HEK293 (cell line): Measurements from ENCODE around the gene CASD1.

Experiments
- BCL11A ChIP-seq: fragments of 450-650 bp; formaldehyde crosslinking; IDR thresholded peaks from 2 replicates; pipeline ENCODE4 v1.5.1; 2016; ENCODE audit warnings: low read depth, missing biosample characterization, missing genetic modification characterization
- ELK4 ChIP-seq: IDR thresholded peaks from 2 replicates; pipeline ENCODE4 v1.6.1; 2011; ENCODE audit warnings: mild to moderate bottlenecking, low read depth, low read length, borderline replicate concordance
- GLIS2 ChIP-seq: fragments of 450-650 bp; formaldehyde crosslinking; IDR thresholded peaks from 2 replicates; pipeline ENCODE4 v1.5.1; 2016; ENCODE audit warnings: missing biosample characterization, missing genetic modification characterization
- HOXA7 ChIP-seq: sonication (generic); formaldehyde crosslinking; IDR thresholded peaks from 2 replicates; pipeline ENCODE4 v1.8.1; 2022; ENCODE audit warnings: missing genetic modification reagents, borderline replicate concordance
- INSM2 ChIP-seq: fragments of 450-650 bp; formaldehyde crosslinking; IDR thresholded peaks from 2 replicates; pipeline ENCODE4 v1.5.1; 2016; ENCODE audit warnings: missing biosample characterization, missing genetic modification characterization
- KLF1 ChIP-seq: fragments of 450-650 bp; formaldehyde crosslinking; IDR thresholded peaks from 2 replicates; pipeline ENCODE4 v1.5.1; 2016; ENCODE audit warnings: missing biosample characterization, missing genetic modification characterization
- OSR2 ChIP-seq: fragments of 450-650 bp; formaldehyde crosslinking; IDR thresholded peaks from 2 replicates; pipeline ENCODE4 v1.5.1; 2016; ENCODE audit warnings: missing biosample characterization, missing genetic modification characterization
- OVOL3 ChIP-seq: fragments of 450-650 bp; formaldehyde crosslinking; IDR thresholded peaks from 2 replicates; pipeline ENCODE4 v1.5.1; 2016; ENCODE audit warnings: missing biosample characterization, missing genetic modification characterization
- PRDM1 ChIP-seq: fragments of 450-650 bp; formaldehyde crosslinking; IDR thresholded peaks from 2 replicates; pipeline ENCODE4; 2016; ENCODE audit warnings: missing biosample characterization, missing genetic modification characterization
- PRDM10 ChIP-seq: fragments of 450-650 bp; formaldehyde crosslinking; IDR thresholded peaks from 2 replicates; pipeline ENCODE4 v1.5.1; 2016; ENCODE audit warnings: missing biosample characterization, missing genetic modification characterization
- PRDM4 ChIP-seq: fragments of 450-650 bp; formaldehyde crosslinking; IDR thresholded peaks from 2 replicates; pipeline ENCODE4 v1.5.1; 2017; ENCODE audit warnings: missing biosample characterization, missing genetic modification characterization
- SP7 ChIP-seq: fragments of 450-650 bp; formaldehyde crosslinking; IDR thresholded peaks from 2 replicates; pipeline ENCODE4 v1.5.1; 2016; ENCODE audit warnings: missing biosample characterization, missing genetic modification characterization
- YY2 ChIP-seq: fragments of 450-650 bp; formaldehyde crosslinking; IDR thresholded peaks from 2 replicates; pipeline ENCODE4 v1.5.1; 2016; ENCODE audit warnings: missing biosample characterization, missing genetic modification characterization
- ZEB2 ChIP-seq: fragments of 450-650 bp; formaldehyde crosslinking; IDR thresholded peaks from 2 replicates; pipeline ENCODE4 v1.5.1; 2016; ENCODE audit warnings: missing biosample characterization, missing genetic modification characterization
- ZFP37 ChIP-seq: fragments of 450-650 bp; formaldehyde crosslinking; IDR thresholded peaks from 2 replicates; pipeline ENCODE4 v1.5.1; 2016; ENCODE audit warnings: missing biosample characterization, missing genetic modification characterization
- ZNF140 ChIP-seq: fragments of 450-650 bp; formaldehyde crosslinking; IDR thresholded peaks from 2 replicates; pipeline ENCODE4 v1.5.1; 2016; ENCODE audit warnings: missing biosample characterization, missing genetic modification characterization
- ZNF155 ChIP-seq: fragments of 450-650 bp; formaldehyde crosslinking; IDR thresholded peaks from 2 replicates; pipeline ENCODE4 v1.5.1; 2016; ENCODE audit warnings: missing biosample characterization, missing genetic modification characterization
- ZNF16 ChIP-seq: fragments of 450-650 bp; formaldehyde crosslinking; IDR thresholded peaks from 2 replicates; pipeline ENCODE4 v1.5.1; 2016; ENCODE audit warnings: low read depth, missing biosample characterization, missing genetic modification characterization
- ZNF174 ChIP-seq: fragments of 450-650 bp; formaldehyde crosslinking; IDR thresholded peaks from 2 replicates; pipeline ENCODE4 v1.5.0; 2017; ENCODE audit warnings: missing biosample characterization, mild to moderate bottlenecking, missing genetic modification characterization
- ZNF18 ChIP-seq: fragments of 450-650 bp; formaldehyde crosslinking; IDR thresholded peaks from 2 replicates; pipeline ENCODE4 v1.5.1; 2016; ENCODE audit warnings: missing biosample characterization, missing genetic modification characterization
- ZNF248 ChIP-seq: fragments of 450-650 bp; formaldehyde crosslinking; IDR thresholded peaks from 2 replicates; pipeline ENCODE4 v1.5.1; 2017; ENCODE audit warnings: missing biosample characterization, missing genetic modification characterization
- ZNF341 ChIP-seq: fragments of 450-650 bp; formaldehyde crosslinking; IDR thresholded peaks from 2 replicates; pipeline ENCODE4; 2016; ENCODE audit warnings: low read depth, missing biosample characterization, missing genetic modification characterization
- ZNF423 ChIP-seq: fragments of 450-650 bp; formaldehyde crosslinking; IDR thresholded peaks from 2 replicates; pipeline ENCODE4 v1.5.1; 2016; ENCODE audit warnings: missing biosample characterization, missing genetic modification characterization
- ZNF433 ChIP-seq: fragments of 450-650 bp; formaldehyde crosslinking; IDR thresholded peaks from 2 replicates; pipeline ENCODE4 v1.5.1; 2016; ENCODE audit warnings: missing biosample characterization, missing genetic modification characterization, low read depth
- ZNF473 ChIP-seq: fragments of 450-650 bp; formaldehyde crosslinking; IDR thresholded peaks from 2 replicates; pipeline ENCODE4 v1.5.1; 2017; ENCODE audit warnings: missing biosample characterization, missing genetic modification characterization
- ZNF639 ChIP-seq: fragments of 450-650 bp; formaldehyde crosslinking; IDR thresholded peaks from 2 replicates; pipeline ENCODE4 v1.5.1; 2016; ENCODE audit warnings: missing biosample characterization, missing genetic modification characterization
- ZNF654 ChIP-seq: fragments of 450-650 bp; formaldehyde crosslinking; IDR thresholded peaks from 2 replicates; pipeline ENCODE4 v1.5.1; 2016; ENCODE audit warnings: low read depth, missing biosample characterization, missing genetic modification characterization
- ZNF658 ChIP-seq: fragments of 450-650 bp; formaldehyde crosslinking; IDR thresholded peaks from 2 replicates; pipeline ENCODE4; 2016; ENCODE audit warnings: missing biosample characterization, missing genetic modification characterization
- ZNF670 ChIP-seq: fragments of 450-650 bp; formaldehyde crosslinking; IDR thresholded peaks from 2 replicates; pipeline ENCODE4 v1.5.1; 2016; ENCODE audit warnings: missing biosample characterization, missing genetic modification characterization, low read depth

CASD1 gene

GRCh38 chr7:94510582-94511496 is 1.2 kb downstream of the CASD1 start (continued):
- TF ChIP-seq ZNF639 (no peak), ZNF248 (tag by site-specific recombination) (no peak), ZNF341 (no peak), ZNF18 (tag by site-specific recombination) (no peak), INSM2 (tag by site-specific recombination) (no peak), KLF1 (tag by site-specific recombination) (no peak), ZEB2 (no peak; the same call in 1 of the 2 replicates), ELK4 (no peak), ZFP37 (no peak), PRDM4 (tag by site-specific recombination) (no peak), SP7 (peak; percentile 30; the same call in 1 of the 2 replicates), HOXA7 (CRISPR knock-in tag) (no peak), ZNF654 (tag by site-specific recombination) (no peak), ZNF670 (no peak), ZNF140 (no peak), OVOL3 (no peak), ZNF174 (no peak), PRDM10 (tag by site-specific recombination) (no peak), ZNF16 (tag by site-specific recombination) (no peak), ZNF658 (tag by site-specific recombination) (no peak), ZNF473 (tag by site-specific recombination) (no peak), ZNF423 (tag by site-specific recombination) (0 out of 2 replicates have a peak, but pooled peaks have one; percentile 10), ZNF155 (tag by site-specific recombination) (no peak), PRDM1 (tag by site-specific recombination) (0 out of 2 replicates have a peak, but pooled peaks have one; percentile 11), YY2 (tag by site-specific recombination) (no peak), OSR2 (tag by site-specific recombination) (no peak), BCL11A (tag by site-specific recombination) (no peak), ZNF433 (tag by site-specific recombination) (no peak), GLIS2 (tag by site-specific recombination) (no peak)
